ENCODE measurements around the gene ADAD2.

ADAD2 gene

GRCh38 chr16:84161801-84162200 lies 29.2 kb upstream of the ADAD2 start:
- H3K27ac ChIP-seq (ENCODE audit: extremely low read depth, low read depth, low read length): no peak overlapping the region
- H3K36me3 ChIP-seq (ENCODE audit: control insufficient read depth in 2 of 2, insufficient read depth in 1 of 2, low read length in 2 of 2): no peaks in the 10 kb centered on the region
- no peak overlapping the region for H3K4me3 ChIP-seq (ENCODE audit: low read depth, low read length)
- CTCF ChIA-PET: interaction anchor here (0.7 to 0.8 kb wide), 2 partner anchors 77 to 577 kb away, joined by 3 read pairs; no protein-coding TSS in a partner anchor
- H3K9me3 ChIP-seq (ENCODE audit: control insufficient read depth, insufficient read depth, low read depth, low read length): no peaks in the 10 kb centered on the region
- POLR2A ChIA-PET: no interaction called here
- 0 out of 2 replicates have a peak, but pooled peaks cover 2% of the 10 kb centered on the region for H3K4me1 ChIP-seq (ENCODE audit: control insufficient read depth, insufficient read depth, low read length)
- TF ChIP-seq ZNF623 (tag by site-specific recombination; IDR thresholded peaks at IDR 0.05) (no peak), ZIC2 (tag by site-specific recombination; IDR thresholded peaks at IDR 0.05) (0 out of 2 replicates have a peak, but pooled peaks have one; percentile 14), SCRT2 (tag by site-specific recombination; IDR thresholded peaks at IDR 0.05) (peak; percentile 45; the same call in 1 of the 2 replicates)

- Histone ChIP-seq H3K36me3 (ENCODE audit: control insufficient read depth in 2 of 2, insufficient read depth in 1 of 2, low read length in 2 of 2) (no peaks in the 10 kb centered on the region), H3K4me1 (ENCODE audit: control insufficient read depth, insufficient read depth, low read length) (no peaks in the 10 kb centered on the region), H3K4me3 (ENCODE audit: low read depth, low read length) (no peak overlapping the region), H3K9me3 (ENCODE audit: control insufficient read depth, insufficient read depth, low read depth, low read length) (no peaks in the 10 kb centered on the region), H3K27ac (ENCODE audit: extremely low read depth, low read depth, low read length) (no peak overlapping the region)
- ChIA-PET CTCF (interaction anchor here (0.6 to 2.6 kb wide), 6 partner anchors 10 to 111 kb away, joined by 3 to 8 read pairs (median 4); partner anchors contain the start of gene TAF1C), POLR2A (no interaction called here)
- TF ChIP-seq OVOL3 (tag by site-specific recombination; IDR thresholded peaks at IDR 0.05) (no peak), YY2 (tag by site-specific recombination; IDR thresholded peaks at IDR 0.05) (no peak), TRIM28 (IDR thresholded peaks at IDR 0.05; ENCODE audit: borderline replicate concordance, low read length) (no peak), ZNF391 (tag by site-specific recombination; IDR thresholded peaks at IDR 0.05; ENCODE audit: borderline replicate concordance, low read depth) (no peak), ZNF24 (tag by site-specific recombination; IDR thresholded peaks at IDR 0.05) (no peak), GLIS2 (tag by site-specific recombination; IDR thresholded peaks at IDR 0.05) (no peak), ZNF140 (tag by site-specific recombination; IDR thresholded peaks at IDR 0.05) (no peak), SP2 (tag by site-specific recombination; IDR thresholded peaks at IDR 0.05) (no peak), ZNF48 (tag by site-specific recombination; IDR thresholded peaks at IDR 0.05) (no peak)
- TF ChIP-seq, protein P1, sequence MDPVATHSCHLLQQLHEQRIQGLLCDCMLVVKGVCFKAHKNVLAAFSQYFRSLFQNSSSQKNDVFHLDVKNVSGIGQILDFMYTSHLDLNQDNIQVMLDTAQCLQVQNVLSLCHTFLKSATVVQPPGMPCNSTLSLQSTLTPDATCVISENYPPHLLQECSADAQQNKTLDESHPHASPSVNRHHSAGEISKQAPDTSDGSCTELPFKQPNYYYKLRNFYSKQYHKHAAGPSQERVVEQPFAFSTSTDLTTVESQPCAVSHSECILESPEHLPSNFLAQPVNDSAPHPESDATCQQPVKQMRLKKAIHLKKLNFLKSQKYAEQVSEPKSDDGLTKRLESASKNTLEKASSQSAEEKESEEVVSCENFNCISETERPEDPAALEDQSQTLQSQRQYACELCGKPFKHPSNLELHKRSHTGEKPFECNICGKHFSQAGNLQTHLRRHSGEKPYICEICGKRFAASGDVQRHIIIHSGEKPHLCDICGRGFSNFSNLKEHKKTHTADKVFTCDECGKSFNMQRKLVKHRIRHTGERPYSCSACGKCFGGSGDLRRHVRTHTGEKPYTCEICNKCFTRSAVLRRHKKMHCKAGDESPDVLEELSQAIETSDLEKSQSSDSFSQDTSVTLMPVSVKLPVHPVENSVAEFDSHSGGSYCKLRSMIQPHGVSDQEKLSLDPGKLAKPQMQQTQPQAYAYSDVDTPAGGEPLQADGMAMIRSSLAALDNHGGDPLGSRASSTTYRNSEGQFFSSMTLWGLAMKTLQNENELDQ (tag by site-specific recombination; IDR thresholded peaks at IDR 0.05; ENCODE audit: low read depth): no peak
- TF ChIP-seq, protein P2, sequence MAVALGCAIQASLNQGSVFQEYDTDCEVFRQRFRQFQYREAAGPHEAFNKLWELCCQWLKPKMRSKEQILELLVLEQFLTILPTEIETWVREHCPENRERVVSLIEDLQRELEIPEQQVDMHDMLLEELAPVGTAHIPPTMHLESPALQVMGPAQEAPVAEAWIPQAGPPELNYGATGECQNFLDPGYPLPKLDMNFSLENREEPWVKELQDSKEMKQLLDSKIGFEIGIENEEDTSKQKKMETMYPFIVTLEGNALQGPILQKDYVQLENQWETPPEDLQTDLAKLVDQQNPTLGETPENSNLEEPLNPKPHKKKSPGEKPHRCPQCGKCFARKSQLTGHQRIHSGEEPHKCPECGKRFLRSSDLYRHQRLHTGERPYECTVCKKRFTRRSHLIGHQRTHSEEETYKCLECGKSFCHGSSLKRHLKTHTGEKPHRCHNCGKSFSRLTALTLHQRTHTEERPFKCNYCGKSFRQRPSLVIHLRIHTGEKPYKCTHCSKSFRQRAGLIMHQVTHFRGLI (tag by site-specific recombination; IDR thresholded peaks at IDR 0.05): no peak
Measured at GRCh38 chr16:84165746-84166145, 25.2 kb upstream of the ADAD2 start.

- ChIA-PET POLR2A (no interaction called here), CTCF (interaction anchor here (0.6 to 2.6 kb wide), 7 partner anchors 9 to 104 kb away, joined by 3 to 8 read pairs (median 4); partner anchors contain the start of genes MBTPS1 and TAF1C)
- TF ChIP-seq ZNF221 (tag by site-specific recombination; IDR thresholded peaks at IDR 0.05; ENCODE audit: borderline replicate concordance) (no peak), ZNF202 (tag by site-specific recombination; IDR thresholded peaks at IDR 0.05; ENCODE audit: borderline replicate concordance) (no peak), ZNF600 (tag by site-specific recombination; IDR thresholded peaks at IDR 0.05) (no peak), ZNF473 (tag by site-specific recombination; IDR thresholded peaks at IDR 0.05) (no peak), ZNF747 (tag by site-specific recombination; IDR thresholded peaks at IDR 0.05) (no peak), ZNF560 (tag by site-specific recombination; IDR thresholded peaks at IDR 0.05; ENCODE audit: borderline replicate concordance) (no peak), ZBTB17 (tag by site-specific recombination; IDR thresholded peaks at IDR 0.05) (no peak), ZNF791 (tag by site-specific recombination; IDR thresholded peaks at IDR 0.05) (no peak), ZBTB7A (tag by site-specific recombination; IDR thresholded peaks at IDR 0.05; ENCODE audit: low read depth) (no peak), SCRT2 (tag by site-specific recombination; IDR thresholded peaks at IDR 0.05) (no peak), GLI4 (tag by site-specific recombination; IDR thresholded peaks at IDR 0.05) (no peak), ZNF585B (tag by site-specific recombination; IDR thresholded peaks at IDR 0.05) (no peak)
- TF ChIP-seq, protein P3, sequence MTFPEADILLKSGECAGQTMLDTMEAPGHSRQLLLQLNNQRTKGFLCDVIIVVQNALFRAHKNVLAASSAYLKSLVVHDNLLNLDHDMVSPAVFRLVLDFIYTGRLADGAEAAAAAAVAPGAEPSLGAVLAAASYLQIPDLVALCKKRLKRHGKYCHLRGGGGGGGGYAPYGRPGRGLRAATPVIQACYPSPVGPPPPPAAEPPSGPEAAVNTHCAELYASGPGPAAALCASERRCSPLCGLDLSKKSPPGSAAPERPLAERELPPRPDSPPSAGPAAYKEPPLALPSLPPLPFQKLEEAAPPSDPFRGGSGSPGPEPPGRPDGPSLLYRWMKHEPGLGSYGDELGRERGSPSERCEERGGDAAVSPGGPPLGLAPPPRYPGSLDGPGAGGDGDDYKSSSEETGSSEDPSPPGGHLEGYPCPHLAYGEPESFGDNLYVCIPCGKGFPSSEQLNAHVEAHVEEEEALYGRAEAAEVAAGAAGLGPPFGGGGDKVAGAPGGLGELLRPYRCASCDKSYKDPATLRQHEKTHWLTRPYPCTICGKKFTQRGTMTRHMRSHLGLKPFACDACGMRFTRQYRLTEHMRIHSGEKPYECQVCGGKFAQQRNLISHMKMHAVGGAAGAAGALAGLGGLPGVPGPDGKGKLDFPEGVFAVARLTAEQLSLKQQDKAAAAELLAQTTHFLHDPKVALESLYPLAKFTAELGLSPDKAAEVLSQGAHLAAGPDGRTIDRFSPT (tag by site-specific recombination; IDR thresholded peaks at IDR 0.05): no peak
Measured at GRCh38 chr16:84166796-84167695, 23.9 kb upstream of the ADAD2 start.

More at GRCh38 chr16:84166796-84167695, 23.9 kb upstream of the ADAD2 start:
- Histone ChIP-seq H3K27ac (ENCODE audit: extremely low read depth, low read depth, low read length) (no peak overlapping the region), H3K9me3 (ENCODE audit: control insufficient read depth, insufficient read depth, low read depth, low read length) (no peaks in the 10 kb centered on the region), H3K4me1 (ENCODE audit: control insufficient read depth, insufficient read depth, low read length) (no peaks in the 10 kb centered on the region), H3K4me3 (ENCODE audit: low read depth, low read length) (no peak overlapping the region), H3K36me3 (ENCODE audit: control insufficient read depth in 2 of 2, insufficient read depth in 1 of 2, low read length in 2 of 2) (no peaks in the 10 kb centered on the region)

Data from HEK293 (cell line).